Stomach smooth muscle (tissue), 2 donors: ENCODE data around the gene OR7G2.
"Not testable (repeated sequence)": the region's sequence is repeated elsewhere in the genome, so short reads cannot be mapped to it uniquely, and the experiment has no call there.

Experiments
- H3K27ac ChIP-seq: one replicate; pipeline ENCODE4 v1.7.0; 2013; ENCODE audit warnings: mild to moderate bottlenecking, low read length, inconsistent platforms
- H3K27me3 ChIP-seq, 2 donors: one replicate each; pipeline ENCODE4 v1.7.0; 2013; ENCODE audit warnings: low read length in 2 of 2; ENCODE audit not compliant: insufficient read depth in 2 of 2, control insufficient read depth in 1 of 2
- H3K36me3 ChIP-seq, 2 donors: one replicate each; pipeline ENCODE4 v1.7.0; 2013; ENCODE audit warnings: low read length in 2 of 2; ENCODE audit not compliant: control insufficient read depth in 2 of 2, insufficient read depth in 2 of 2
- H3K4me1 ChIP-seq: one replicate; pipeline ENCODE4 v1.7.0; 2013; ENCODE audit warnings: low read length; ENCODE audit not compliant: control insufficient read depth, insufficient read depth
- H3K4me3 ChIP-seq, 2 donors: one replicate each; pipeline ENCODE4 v1.7.0; 2013; ENCODE audit warnings: low read length in 2 of 2
- H3K9ac ChIP-seq, 2 donors: one replicate each; pipeline ENCODE4 v1.7.0; 2013; ENCODE audit warnings: low read length in 2 of 2, mild to moderate bottlenecking in 1 of 2
- H3K9me3 ChIP-seq, 2 donors: one replicate each; pipeline ENCODE4 v1.7.0; 2013; ENCODE audit warnings: low read length in 2 of 2; ENCODE audit not compliant: control insufficient read depth in 2 of 2
- donor health status: healthy.
- donor health status: Pancreatic carcinoma.

The OR7G2 gene

DNA sequence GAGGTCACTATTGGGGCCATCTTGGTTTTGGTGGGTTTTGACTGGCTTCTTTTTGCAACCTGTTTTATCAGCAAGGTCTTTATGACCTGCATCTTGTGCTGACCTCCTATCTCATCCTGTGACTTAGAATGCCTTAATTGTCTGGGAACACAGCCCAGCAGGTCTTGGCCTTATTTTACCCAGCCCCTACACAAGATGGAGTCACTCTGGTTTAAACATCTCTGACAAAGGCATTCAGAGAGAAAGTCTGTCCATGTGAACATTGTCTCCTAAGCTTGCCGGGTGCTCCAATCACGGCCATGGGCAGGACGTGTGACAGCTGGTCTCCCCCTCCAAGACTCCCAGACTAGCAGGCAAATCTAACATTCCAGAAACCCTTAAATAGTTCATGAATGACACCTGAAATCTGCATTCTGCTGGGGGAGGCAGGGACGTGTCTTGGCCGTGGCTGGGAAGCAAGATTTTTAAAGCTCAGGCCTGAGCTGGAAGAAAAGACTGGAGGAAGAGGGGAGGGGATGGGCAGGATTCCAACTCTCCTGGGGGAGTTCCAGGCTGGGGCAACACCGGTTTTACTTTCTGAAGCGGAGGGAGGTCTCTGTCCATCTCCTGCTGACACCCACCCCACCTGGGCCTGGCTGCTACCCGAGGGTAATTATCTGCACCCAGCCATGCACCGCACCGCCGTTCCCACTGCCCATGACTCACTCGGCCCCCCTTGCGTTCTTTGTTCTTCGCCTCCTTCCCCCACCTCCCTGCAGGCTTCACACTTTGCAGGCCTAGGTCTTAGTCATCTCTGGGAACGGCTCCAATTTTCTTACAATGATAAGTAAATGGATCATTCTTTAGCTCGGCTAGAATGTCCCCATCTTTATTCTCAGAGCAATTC, 32.0 kb downstream of the OR7G2 start:
- peak overlapping the region; percentile 51 to 55 for H3K9ac ChIP-seq
- peak overlapping the region; percentile 22 to 37 for H3K4me3 ChIP-seq
- H3K36me3 ChIP-seq: no peaks in the 10 kb centered on the region
- H3K9me3 ChIP-seq: no peaks in the 10 kb centered on the region
- peaks cover 14% of the 10 kb centered on the region for H3K4me1 ChIP-seq
- H3K27me3 ChIP-seq: no peaks in the 10 kb centered on the region
- peak overlapping the region; percentile 67 for H3K27ac ChIP-seq

- Histone ChIP-seq H3K9ac (no peak overlapping the region), H3K27ac (no peak overlapping the region), H3K4me1 (peaks cover 14% of the 10 kb centered on the region), H3K27me3 (no peaks in the 10 kb centered on the region), H3K36me3 (no peaks in the 10 kb centered on the region), H3K9me3 (no peaks in the 10 kb centered on the region), H3K4me3 (no peak overlapping the region)
These were observed 33.5 kb downstream of the OR7G2 start for GRCh38 chr19:9073806-9074205.

- H3K27me3 ChIP-seq, H3K9me3 ChIP-seq, H3K4me3 ChIP-seq, H3K9ac ChIP-seq, H3K27ac ChIP-seq, H3K36me3 ChIP-seq: not testable (repeated sequence)
- H3K4me1 ChIP-seq: peaks cover 14% of the 10 kb centered on the region
These were observed 35.6 kb downstream of the OR7G2 start for GRCh38 chr19:9071720-9072119.

DNA sequence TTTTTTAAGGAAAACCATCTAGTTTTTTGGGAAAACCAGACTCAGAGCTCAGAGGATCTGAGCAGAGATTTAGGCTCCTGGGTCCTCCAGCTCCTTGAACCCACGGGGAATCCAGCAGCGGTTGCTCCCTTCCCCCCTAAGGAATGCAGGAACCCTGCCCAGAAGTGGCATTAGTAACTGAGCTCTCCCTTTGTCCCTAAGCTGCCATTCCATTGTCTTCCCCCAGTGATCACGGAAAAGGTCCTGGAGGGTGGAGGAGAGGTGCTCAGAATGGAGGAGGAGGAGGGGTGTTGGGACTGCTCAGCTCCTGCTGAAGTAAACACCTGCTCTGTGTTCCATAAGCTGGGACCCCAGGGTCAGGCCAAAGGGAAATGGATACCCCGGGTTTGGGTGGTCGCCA, 37.2 kb downstream of the OR7G2 start:
- peaks cover 5% of the 10 kb centered on the region for H3K4me1 ChIP-seq
- no peak overlapping the region for H3K27ac ChIP-seq
- no peak overlapping the region for H3K4me3 ChIP-seq
- no peaks in the 10 kb centered on the region for H3K9me3 ChIP-seq
- H3K9ac ChIP-seq: no peak overlapping the region
- H3K36me3 ChIP-seq: no peaks in the 10 kb centered on the region
- H3K27me3 ChIP-seq: no peaks in the 10 kb centered on the region

DNA sequence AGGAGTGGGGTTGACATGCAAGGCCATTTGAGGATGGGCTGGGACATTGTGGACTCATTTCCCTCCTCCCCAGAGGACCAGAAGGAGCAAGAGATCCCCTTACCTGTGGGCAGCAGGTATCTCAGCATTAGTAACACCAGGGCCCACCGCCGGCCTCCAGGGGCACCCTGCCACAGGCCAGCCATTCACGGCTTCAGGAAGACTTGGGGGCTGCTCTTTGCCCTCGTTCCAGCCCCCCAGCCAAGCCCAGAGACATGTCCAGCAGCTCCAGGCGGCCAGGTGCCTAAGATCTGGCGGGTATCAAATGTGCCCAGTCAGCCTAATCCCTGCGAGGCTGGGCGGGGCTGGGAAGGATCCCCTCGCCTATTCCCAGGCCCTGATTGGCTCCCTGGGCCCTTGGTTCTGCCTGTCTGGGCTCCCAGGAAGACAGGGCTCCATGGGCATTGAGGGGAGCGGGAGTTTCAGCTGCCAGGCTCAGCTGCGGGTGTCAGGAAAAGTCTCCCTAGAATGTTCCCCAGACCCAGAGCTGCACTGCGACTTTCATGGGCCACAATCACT, 41.7 kb downstream of the OR7G2 start:
- Histone ChIP-seq H3K9me3 (no peaks in the 10 kb centered on the region), H3K27ac (no peak overlapping the region), H3K27me3 (no peaks in the 10 kb centered on the region), H3K36me3 (no peaks in the 10 kb centered on the region), H3K9ac (no peak overlapping the region), H3K4me3 (no peak overlapping the region), H3K4me1 (no peaks in the 10 kb centered on the region)

GRCh38 chr19:9061879-9062278, 45.4 kb downstream of the OR7G2 start:
- Histone ChIP-seq H3K9me3 (no peaks in the 10 kb centered on the region), H3K27me3 (peaks cover 0 to 2% of the 10 kb centered on the region in 2 donors), H3K4me1 (no peaks in the 10 kb centered on the region), H3K27ac (no peak overlapping the region), H3K36me3 (no peaks in the 10 kb centered on the region), H3K4me3 (no peak overlapping the region), H3K9ac (no peak overlapping the region)

DNA sequence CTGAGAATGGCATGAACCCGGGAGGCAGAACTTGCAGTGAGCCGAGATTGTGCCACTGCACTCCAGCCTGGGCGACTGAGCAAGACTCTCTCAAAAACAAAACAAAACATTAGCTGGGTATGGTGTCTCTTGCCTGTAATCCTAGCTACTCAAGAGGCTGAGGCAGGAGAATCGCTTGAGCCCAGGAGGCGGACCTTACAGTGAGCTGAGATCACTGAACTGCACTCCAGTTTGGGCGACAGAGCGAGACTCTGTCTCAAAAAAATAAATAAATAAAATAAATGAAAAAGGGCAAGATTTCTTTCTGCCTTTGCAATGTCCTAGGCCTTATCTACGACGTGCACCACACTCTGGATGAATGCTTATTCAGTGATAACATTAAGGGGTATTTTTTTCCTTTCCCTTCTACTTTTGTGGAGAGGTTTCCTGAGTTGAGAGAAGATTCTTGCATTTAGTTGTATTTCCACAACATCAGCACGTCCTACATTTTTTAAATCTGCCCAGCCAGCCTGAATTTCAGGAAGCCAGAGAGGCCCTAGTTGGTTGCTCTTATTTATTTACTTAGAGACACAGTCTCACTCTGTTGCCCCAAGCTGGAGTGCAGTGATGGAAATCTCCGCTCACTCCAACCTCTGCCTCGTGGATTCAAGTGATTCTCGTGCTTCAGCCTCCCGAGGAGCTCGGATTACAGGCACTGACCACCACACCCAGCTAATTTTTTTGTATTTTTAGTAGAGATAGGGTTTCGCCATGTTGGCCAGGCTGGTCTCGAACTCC, 46.5 kb downstream of the OR7G2 start:
- H3K27ac ChIP-seq: no peak overlapping the region
- no peaks in the 10 kb centered on the region for H3K9me3 ChIP-seq
- no peak overlapping the region for H3K9ac ChIP-seq
- H3K4me1 ChIP-seq: no peaks in the 10 kb centered on the region
- H3K4me3 ChIP-seq: no peak overlapping the region
- H3K27me3 ChIP-seq: peaks cover 0 to 2% of the 10 kb centered on the region in 2 donors
- no peaks in the 10 kb centered on the region for H3K36me3 ChIP-seq

- no peak overlapping the region for H3K27ac ChIP-seq
- no peaks in the 10 kb centered on the region for H3K36me3 ChIP-seq
- no peaks in the 10 kb centered on the region for H3K4me1 ChIP-seq
- H3K9me3 ChIP-seq: no peaks in the 10 kb centered on the region
- H3K27me3 ChIP-seq: peaks cover 0 to 2% of the 10 kb centered on the region in 2 donors
- no peak overlapping the region for H3K4me3 ChIP-seq
- no peak overlapping the region for H3K9ac ChIP-seq
These were observed 48.2 kb downstream of the OR7G2 start for GRCh38 chr19:9058905-9059667.

DNA sequence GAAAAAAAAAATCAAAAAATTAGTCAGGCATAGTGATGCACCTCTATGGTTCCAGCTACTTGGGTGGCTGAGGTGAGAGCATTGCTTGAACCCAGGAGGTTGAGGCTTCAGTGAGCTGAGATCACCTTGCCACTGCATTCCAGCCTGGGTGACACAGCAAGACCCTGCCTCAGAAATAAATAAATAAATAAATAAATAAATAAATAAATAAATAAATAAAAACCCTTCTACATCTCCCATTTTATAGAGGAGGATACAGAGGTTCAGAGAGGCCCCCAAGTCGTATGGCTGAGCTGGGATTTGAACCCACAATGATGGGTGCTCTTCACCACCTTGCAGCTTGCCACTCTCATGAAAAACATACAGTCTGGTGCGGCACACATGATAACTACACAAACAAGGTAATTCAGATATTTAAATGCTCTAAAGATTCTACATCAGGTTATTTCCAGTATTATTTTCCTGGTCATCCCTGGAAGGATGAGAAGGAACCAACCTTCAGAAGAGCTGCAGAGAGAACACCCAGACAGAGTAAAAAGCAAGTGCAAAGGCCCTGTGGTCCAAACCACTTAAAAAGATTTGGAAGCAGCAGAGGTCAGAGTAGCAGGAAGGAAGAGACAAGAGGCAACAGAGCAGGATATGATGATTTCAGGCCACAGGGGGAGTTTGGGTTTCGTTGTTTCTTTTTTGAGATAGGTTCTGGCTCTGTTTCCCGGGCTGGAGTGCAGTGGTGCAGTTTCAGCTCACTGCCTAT, 49.6 kb downstream of the OR7G2 start:
- no peak overlapping the region for H3K9ac ChIP-seq
- H3K36me3 ChIP-seq: no peaks in the 10 kb centered on the region
- H3K27me3 ChIP-seq: peaks cover 0 to 4% of the 10 kb centered on the region in 2 donors
- H3K9me3 ChIP-seq: no peaks in the 10 kb centered on the region
- no peak overlapping the region for H3K27ac ChIP-seq
- H3K4me1 ChIP-seq: no peaks in the 10 kb centered on the region
- no peak overlapping the region for H3K4me3 ChIP-seq

GRCh38 chr19:9056131-9056530, 51.1 kb downstream of the OR7G2 start:
- not testable (repeated sequence) for H3K27ac ChIP-seq, H3K9ac ChIP-seq, H3K4me3 ChIP-seq, H3K4me1 ChIP-seq, H3K27me3 ChIP-seq, H3K36me3 ChIP-seq, H3K9me3 ChIP-seq
